ACC112 (cell line): ENCODE measurements around the gene HS3ST4.

ENCODE experiments used
- H2AFZ ChIP-seq: fragments of 200-600 bp; sonication (generic); one replicate; pipeline ENCODE4 v1.6.0; 2017; ENCODE audit warnings: antibody characterized with exemption, low read length; ENCODE audit not compliant: unreplicated experiment
- H3K27ac ChIP-seq: fragments of 200-600 bp; sonication (generic); 2 replicates; pipeline ENCODE4 v1.5.1; 2014; ENCODE audit warnings: low read depth, mild to moderate bottlenecking, antibody characterized with exemption, low read length, moderate library complexity
- H3K27me3 ChIP-seq: fragments of 200-600 bp; sonication (generic); 2 replicates; pipeline ENCODE4 v1.6.1; 2014; ENCODE audit warnings: mild to moderate bottlenecking, antibody characterized with exemption, low read length, moderate library complexity, mixed read lengths; ENCODE audit not compliant: insufficient read depth
- H3K36me3 ChIP-seq: fragments of 200-600 bp; sonication (generic); 2 replicates; pipeline ENCODE4 v1.6.1; 2016; ENCODE audit warnings: mild to moderate bottlenecking, antibody characterized with exemption, low read length, moderate library complexity, mixed read lengths; ENCODE audit not compliant: insufficient read depth
- H3K4me1 ChIP-seq: fragments of 200-600 bp; sonication (generic); one replicate; pipeline ENCODE4 v1.6.1; 2016; ENCODE audit warnings: low read length, mixed read lengths; ENCODE audit not compliant: insufficient read depth, unreplicated experiment, control insufficient read depth
- H3K4me3 ChIP-seq: fragments of 200-600 bp; sonication (generic); 2 replicates; pipeline ENCODE4 v1.5.1; 2014; ENCODE audit warnings: mild to moderate bottlenecking, low read depth, low read length
- H3K79me2 ChIP-seq: fragments of 200-600 bp; sonication (generic); one replicate; pipeline ENCODE4 v1.6.0; 2016; ENCODE audit warnings: low read length; ENCODE audit not compliant: control insufficient read depth, unreplicated experiment, insufficient read depth

The HS3ST4 gene

GRCh38 chr16:25827709-25828108, 135.9 kb downstream of the HS3ST4 start:
- Histone ChIP-seq H3K79me2 (no peaks in the 10 kb centered on the region), H3K4me3 (no peak overlapping the region), H3K36me3 (no peaks in the 10 kb centered on the region), H3K27ac (no peak overlapping the region), H3K4me1 (no peaks in the 10 kb centered on the region), H2AFZ (no peak overlapping the region), H3K27me3 (no peaks in the 10 kb centered on the region)

DNA sequence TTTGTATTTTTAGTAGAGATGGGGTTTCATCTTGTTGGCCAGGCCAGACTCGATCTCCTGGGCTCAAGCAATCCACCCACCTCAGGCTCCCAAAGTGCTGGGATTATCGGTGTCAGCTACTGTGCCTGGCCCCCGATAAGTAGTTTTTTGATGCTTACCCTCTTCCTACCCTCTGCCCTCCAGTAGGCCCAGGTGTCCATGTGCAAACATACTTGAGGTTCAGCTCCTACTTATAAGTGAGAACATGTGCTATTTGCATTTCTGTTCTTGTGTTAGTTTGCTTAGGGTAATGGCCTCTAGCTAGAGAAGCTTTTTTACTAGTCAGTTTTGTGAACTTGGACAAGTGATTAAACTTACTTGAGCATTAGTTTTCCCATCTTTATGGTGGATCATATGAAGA, 136.8 kb downstream of the HS3ST4 start:
- Histone ChIP-seq H3K79me2 (no peaks in the 10 kb centered on the region), H3K27ac (no peak overlapping the region), H3K4me1 (no peaks in the 10 kb centered on the region), H3K4me3 (no peak overlapping the region), H3K27me3 (no peaks in the 10 kb centered on the region), H3K36me3 (no peaks in the 10 kb centered on the region), H2AFZ (no peak overlapping the region)

- Histone ChIP-seq H3K4me1 (no peaks in the 10 kb centered on the region), H2AFZ (no peak overlapping the region), H3K79me2 (no peaks in the 10 kb centered on the region), H3K4me3 (no peak overlapping the region), H3K27ac (no peak overlapping the region), H3K27me3 (no peaks in the 10 kb centered on the region), H3K36me3 (no peaks in the 10 kb centered on the region)
These were observed 140.5 kb downstream of the HS3ST4 start for GRCh38 chr16:25832291-25832690.

DNA sequence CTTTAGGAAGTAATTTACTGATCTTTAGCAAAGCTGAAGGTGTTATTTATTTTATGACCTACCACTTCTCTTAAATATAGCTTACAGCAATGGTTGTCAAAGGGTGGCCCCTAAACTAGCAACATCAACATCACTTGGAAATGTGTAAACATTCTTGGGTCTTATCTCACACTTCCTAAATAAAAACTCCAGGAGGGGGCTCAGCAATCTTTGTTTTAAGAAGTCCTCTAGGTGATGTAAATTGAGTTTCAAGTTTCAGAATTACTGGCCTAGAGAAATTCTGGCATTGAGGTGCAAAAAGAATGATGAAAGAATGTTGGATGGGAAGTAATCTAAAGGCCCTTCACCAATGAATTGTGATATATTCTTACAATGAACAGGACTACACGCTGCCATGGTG, 142.3 kb downstream of the HS3ST4 start:
- no peaks in the 10 kb centered on the region for H3K36me3 ChIP-seq
- H3K27ac ChIP-seq, result no peak overlapping the region
- no peaks in the 10 kb centered on the region for H3K4me1 ChIP-seq
- no peaks in the 10 kb centered on the region for H3K79me2 ChIP-seq
- H3K4me3 ChIP-seq, result no peak overlapping the region
- no peak overlapping the region for H2AFZ ChIP-seq
- H3K27me3 ChIP-seq, result no peaks in the 10 kb centered on the region

GRCh38 chr16:25835126-25835525, 143.4 kb downstream of the HS3ST4 start:
- Histone ChIP-seq H3K36me3 (no peaks in the 10 kb centered on the region), H3K4me1 (no peaks in the 10 kb centered on the region), H2AFZ (no peak overlapping the region), H3K79me2 (no peaks in the 10 kb centered on the region), H3K27ac (no peak overlapping the region), H3K4me3 (no peak overlapping the region), H3K27me3 (no peaks in the 10 kb centered on the region)

DNA sequence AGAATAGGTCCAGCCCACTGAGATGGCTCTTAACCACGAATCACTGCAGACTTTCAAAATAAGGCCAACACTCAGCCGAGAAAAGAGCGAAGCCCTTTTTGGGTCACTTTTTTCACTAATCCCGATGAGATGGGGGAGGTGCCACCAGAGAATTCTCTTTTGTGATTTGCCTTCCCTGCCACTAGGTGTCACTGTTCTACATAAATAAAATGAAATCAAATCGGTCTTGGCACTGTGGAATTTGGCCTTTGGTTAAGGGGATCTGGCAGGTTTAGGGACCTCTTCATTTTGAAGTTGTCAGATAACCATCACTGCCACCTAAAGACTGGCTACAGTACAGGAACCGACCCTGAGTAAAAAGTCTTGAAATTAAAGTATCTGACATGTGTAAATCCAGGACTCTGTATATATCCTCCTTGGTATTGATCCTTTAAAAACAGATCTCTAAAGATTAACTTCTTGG, 147.0 kb downstream of the HS3ST4 start:
- H3K27ac ChIP-seq, result no peak overlapping the region
- H3K36me3 ChIP-seq, result no peaks in the 10 kb centered on the region
- no peaks in the 10 kb centered on the region for H3K4me1 ChIP-seq
- no peak overlapping the region for H2AFZ ChIP-seq
- H3K79me2 ChIP-seq, result no peaks in the 10 kb centered on the region
- no peaks in the 10 kb centered on the region for H3K27me3 ChIP-seq
- H3K4me3 ChIP-seq, result no peak overlapping the region

GRCh38 chr16:25841761-25842160, 150.0 kb downstream of the HS3ST4 start:
- H2AFZ ChIP-seq, result no peak overlapping the region
- H3K27ac ChIP-seq, result no peak overlapping the region
- H3K4me1 ChIP-seq, result no peaks in the 10 kb centered on the region
- H3K79me2 ChIP-seq, result no peaks in the 10 kb centered on the region
- H3K36me3 ChIP-seq, result no peaks in the 10 kb centered on the region
- H3K27me3 ChIP-seq, result no peaks in the 10 kb centered on the region
- no peak overlapping the region for H3K4me3 ChIP-seq

- no peak overlapping the region for H3K4me3 ChIP-seq
These were observed 154.1 kb downstream of the HS3ST4 start for GRCh38 chr16:25845901-25846300.

GRCh38 chr16:25854141-25854540, 162.4 kb downstream of the HS3ST4 start:
- Histone ChIP-seq H3K4me3 (no peak overlapping the region), H3K27me3 (no peaks in the 10 kb centered on the region), H3K79me2 (no peaks in the 10 kb centered on the region), H2AFZ (no peak overlapping the region), H3K27ac (no peak overlapping the region), H3K4me1 (no peaks in the 10 kb centered on the region), H3K36me3 (no peaks in the 10 kb centered on the region)

More at GRCh38 chr16:25845901-25846300, 154.1 kb downstream of the HS3ST4 start:
- Histone ChIP-seq H3K27ac (no peak overlapping the region), H3K36me3 (no peaks in the 10 kb centered on the region), H3K4me1 (no peaks in the 10 kb centered on the region), H2AFZ (no peak overlapping the region), H3K79me2 (no peaks in the 10 kb centered on the region), H3K27me3 (no peaks in the 10 kb centered on the region)

DNA sequence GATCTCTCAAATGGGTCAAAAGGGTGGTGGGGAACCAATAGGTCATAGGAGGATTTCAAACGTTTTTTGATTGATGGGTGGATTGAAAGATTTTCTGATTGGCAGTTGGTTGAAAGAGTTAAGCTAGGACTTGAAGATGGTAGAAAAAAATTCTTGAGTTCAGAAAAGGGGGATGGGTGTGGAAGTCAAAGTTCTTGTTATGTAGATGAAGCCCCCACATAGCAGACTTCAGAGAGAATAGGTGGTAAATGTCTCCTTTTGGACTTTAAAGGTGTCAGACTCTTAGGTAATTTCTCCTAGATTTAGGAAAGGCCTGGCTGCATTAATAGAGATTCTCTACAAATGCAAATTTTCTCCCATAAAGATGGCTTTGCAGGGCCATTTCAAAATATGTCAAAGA, 163.3 kb downstream of the HS3ST4 start:
- no peak overlapping the region for H2AFZ ChIP-seq
- no peaks in the 10 kb centered on the region for H3K27me3 ChIP-seq
- no peak overlapping the region for H3K4me3 ChIP-seq
- H3K4me1 ChIP-seq, result no peaks in the 10 kb centered on the region
- no peaks in the 10 kb centered on the region for H3K36me3 ChIP-seq
- no peak overlapping the region for H3K27ac ChIP-seq
- H3K79me2 ChIP-seq, result no peaks in the 10 kb centered on the region

DNA sequence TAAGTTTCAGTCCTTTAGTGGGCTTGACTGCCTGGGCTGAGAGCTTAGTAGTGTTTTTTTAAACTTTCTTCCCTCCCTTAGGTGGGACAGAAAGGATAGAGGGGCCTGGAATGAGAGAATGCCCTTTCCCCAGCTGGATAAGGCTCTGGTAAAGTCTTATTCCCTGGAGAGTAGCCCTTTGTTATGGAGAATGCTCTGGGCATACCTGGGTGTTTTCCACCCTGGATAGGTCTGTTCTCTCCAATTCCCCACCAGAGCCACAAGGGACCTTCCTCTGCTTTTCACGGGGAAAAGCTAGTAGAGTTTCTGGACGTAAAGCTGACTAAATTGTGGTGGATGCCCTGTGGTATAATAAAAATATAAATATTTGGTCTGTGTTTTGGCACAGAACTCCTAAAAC, 164.1 kb downstream of the HS3ST4 start:
- no peak overlapping the region for H3K4me3 ChIP-seq
- H3K4me1 ChIP-seq, result no peaks in the 10 kb centered on the region
- H3K27me3 ChIP-seq, result no peaks in the 10 kb centered on the region
- H2AFZ ChIP-seq, result no peak overlapping the region
- H3K27ac ChIP-seq, result no peak overlapping the region
- H3K36me3 ChIP-seq, result no peaks in the 10 kb centered on the region
- H3K79me2 ChIP-seq, result no peaks in the 10 kb centered on the region
